Germinal center (tissue), 1 donor: ENCODE measurements around the gene MTFMT.
"Not testable (repeated sequence)": the region's sequence is repeated elsewhere in the genome, so short reads cannot be mapped to it uniquely, and the experiment has no call there.

Source experiments
- DNase-seq: peaks from one replicate; pipeline ENCODE4 v3.0.0; 2012; ENCODE audit warnings: mixed read lengths, low spot score

MTFMT gene

DNA sequence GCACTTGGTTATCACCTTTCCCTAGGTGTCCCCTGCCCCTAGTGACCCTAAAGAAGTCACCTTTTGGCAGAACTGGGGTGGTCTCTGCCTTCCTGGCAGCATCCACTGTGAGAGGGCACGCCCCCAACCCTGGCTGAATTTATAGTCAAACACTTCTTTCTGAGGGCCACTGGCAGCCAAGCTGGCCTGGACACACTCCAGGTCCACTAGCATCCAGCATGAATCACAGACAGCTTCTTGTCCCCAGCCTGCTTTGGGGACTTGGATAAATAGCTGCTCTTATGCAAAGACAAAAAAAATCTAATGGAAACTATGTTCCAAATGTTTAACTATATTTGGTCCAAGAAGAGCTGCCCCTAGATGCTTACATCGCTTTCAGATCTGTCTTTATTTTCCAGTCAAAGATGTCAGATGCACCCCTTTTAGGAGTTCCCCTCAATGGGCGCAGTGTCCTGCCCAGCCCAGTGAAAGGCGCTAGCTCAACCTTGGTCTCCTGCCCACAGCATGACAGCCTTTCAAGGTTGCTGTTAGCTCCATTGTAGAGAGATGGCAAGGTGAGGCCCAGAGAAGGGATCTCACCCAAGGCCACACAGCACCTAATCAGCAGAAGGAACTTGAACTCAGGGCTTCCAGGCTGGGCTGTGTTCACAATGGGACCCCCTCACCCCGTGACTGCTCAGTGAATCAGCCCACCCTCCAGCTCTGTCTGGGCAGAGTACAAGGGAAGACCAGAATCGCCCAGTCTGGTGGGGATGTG, 31.4 kb upstream of the MTFMT start:
- DNase-seq, result no peak

GRCh38 chr15:65059931-65060596, 30.6 kb upstream of the MTFMT start:
- no peak for DNase-seq

- no peak for DNase-seq
These were observed 29.9 kb upstream of the MTFMT start for GRCh38 chr15:65059369-65059750.

- no peak for DNase-seq
These were observed 29.2 kb upstream of the MTFMT start for GRCh38 chr15:65058394-65059368.

DNA sequence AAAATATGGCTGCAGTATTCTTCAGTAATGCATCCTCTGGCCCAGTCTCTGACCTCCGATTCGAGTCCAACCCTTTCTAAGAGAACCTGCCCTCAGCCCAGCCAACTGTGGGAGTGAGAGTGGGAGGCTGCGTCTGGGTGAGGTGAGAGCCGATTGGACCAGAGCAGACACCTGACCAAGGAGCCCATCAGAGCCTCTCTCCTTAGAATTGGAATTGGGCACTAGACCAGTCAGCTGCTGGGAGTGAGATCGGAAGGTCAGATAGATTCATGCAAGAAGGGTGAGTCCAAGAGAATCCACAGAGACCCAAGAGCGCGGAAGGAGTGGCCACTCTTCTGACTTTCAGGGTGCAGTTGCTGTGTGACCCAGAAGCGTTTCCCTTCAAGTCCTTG, 28.1 kb upstream of the MTFMT start:
- no peak for DNase-seq

GRCh38 chr15:65056868-65057548, 27.6 kb upstream of the MTFMT start:
- no peak for DNase-seq

DNA sequence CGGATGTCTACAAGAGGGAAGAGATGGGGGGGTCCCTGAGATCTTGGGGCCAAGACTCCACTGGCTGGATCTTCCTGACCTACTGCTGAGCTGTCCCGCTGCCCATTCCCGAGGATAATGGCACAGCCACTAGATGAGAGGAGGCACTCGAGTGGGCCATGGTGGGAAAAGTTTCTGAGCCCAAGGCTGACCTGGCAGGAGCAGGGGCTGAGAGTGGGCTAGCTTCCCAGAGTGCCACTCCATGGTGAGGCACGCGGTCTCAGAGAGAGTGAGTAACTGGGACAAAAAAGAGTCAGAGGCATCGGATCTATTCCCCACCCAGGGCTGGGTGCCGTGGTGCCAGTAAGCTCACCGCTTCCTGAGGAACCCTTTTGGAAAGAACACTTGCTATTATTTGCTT, 26.7 kb upstream of the MTFMT start:
- DNase-seq, result no peak

- no peak for DNase-seq
These were observed 25.9 kb upstream of the MTFMT start for GRCh38 chr15:65055201-65055870.

- DNase-seq, result peak; percentile 78
These were observed 25.1 kb upstream of the MTFMT start for GRCh38 chr15:65054333-65055200.

GRCh38 chr15:65052956-65053355, 23.5 kb upstream of the MTFMT start:
- DNase-seq, result no peak

DNA sequence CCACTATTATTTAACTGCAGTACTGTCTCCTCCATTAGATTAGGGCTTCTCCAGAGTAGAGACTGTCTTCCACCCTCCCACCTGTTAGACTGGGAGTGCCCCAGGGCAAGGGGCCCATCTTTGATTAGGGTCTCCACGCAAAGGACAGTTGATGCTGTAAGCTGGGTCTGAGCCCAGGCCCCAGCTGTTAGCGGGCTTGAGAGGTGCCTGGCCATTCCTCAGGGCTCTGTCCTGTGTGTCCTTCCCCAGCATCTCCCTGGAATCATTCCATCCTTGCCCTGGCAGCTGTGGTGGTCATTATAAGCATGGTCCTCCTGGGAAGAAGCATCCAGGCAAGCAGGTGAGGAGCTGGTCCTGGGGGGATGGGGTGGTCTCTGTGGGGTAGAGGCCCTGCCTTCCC, 21.8 kb upstream of the MTFMT start:
- DNase-seq, result no peak

GRCh38 chr15:65050270-65050669, 20.8 kb upstream of the MTFMT start:
- DNase-seq, result no peak

GRCh38 chr15:65049418-65049840, 20.0 kb upstream of the MTFMT start:
- peak; percentile 98 for DNase-seq

- DNase-seq, result no peak
These were observed 18.8 kb upstream of the MTFMT start for GRCh38 chr15:65048241-65048640.

- no peak for DNase-seq
These were observed 15.5 kb upstream of the MTFMT start, which contains the start of gene SLC51B for GRCh38 chr15:65044724-65045481. TSS of gene SLC51B (plus strand) at chr15:65045387. CDS start at chr15:65050005, 4,618 bp downstream.

DNA sequence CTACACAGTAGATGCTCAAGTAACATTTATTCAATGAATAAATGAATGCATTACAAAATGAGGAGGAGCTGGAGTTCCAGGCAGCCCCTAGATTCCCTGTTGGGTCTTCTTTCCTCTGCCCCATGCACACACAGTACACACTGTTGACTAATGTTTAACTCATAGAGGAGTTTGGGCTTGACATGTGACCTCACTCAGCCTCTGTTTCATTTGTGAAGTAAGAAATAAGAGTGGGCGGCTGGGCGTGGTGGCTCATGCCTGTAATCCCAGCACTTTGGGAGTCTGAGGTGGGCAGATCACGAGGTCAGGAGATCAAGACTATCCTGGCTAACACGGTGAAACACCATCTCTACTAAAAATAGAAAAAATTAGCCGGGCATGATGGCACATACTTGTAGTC, 14.8 kb upstream of the MTFMT start:
- not testable (repeated sequence) for DNase-seq

- DNase-seq, result no peak
These were observed 13.4 kb upstream of the MTFMT start for GRCh38 chr15:65042776-65043327.

DNA sequence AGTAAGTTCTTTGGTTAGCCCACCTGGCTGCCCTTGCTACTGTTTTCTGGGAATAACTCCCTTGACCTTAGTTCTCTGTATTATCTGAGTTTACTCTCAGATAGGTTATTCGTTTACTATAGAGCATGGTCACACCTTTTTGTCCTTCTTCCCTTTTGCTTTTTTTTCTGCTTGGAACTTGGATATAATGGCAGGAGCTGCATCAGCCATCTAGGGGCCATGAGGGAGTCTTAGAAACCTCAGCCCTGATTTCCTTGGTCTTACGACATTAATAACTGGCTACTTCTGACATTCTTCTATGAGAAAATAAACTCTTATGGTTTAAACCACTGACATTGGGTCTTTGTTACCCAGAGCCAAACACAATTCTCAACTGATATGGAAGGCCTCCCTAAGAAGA, 12.3 kb upstream of the MTFMT start:
- no peak for DNase-seq

DNA sequence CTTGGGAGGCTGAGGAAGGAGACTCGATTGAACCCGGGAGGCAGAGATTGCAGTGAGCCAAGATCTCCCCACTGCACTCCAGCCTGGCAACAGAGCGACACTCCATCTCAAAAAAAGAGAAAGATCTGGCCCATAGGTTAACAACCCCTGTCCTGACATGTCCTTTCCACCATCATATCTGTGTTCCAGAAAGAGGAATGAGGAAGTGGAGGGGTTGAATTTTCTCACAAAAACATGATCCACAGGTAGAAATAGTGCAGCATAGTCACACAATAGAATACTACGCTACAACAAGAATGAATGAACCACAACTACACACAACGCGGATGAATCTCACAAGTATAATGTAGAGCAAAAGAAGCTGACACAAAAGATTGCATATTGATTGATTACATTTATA, 11.0 kb upstream of the MTFMT start:
- no peak for DNase-seq
